ENCODE results near the gene SGPP1. TPM values are rescaled to one million over a fixed set of nuclear protein-coding genes. Genes with fewer than 3 reads are reported as not detected.

Gene SGPP1
- total RNA-seq, 2 experiments from 2014 or later, result 21.0 to 35.4 TPM

DNA sequence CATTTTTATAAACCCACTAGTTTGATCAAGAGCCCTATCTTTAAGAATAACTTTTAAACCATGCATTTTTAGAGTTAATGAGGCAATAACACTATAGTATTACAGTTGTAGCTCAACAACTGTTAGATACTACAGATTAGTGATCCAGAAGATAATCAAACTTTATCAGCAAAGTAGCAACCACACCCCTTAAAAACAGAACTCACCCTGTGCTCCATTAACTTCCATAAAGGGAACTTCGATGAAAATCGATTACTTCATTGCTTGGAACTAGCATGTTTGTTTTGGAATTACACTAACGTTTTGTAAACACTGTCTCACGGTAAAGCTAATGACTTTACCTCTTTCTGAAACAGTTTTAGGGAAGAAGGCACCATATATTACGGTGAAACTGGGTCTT lies 1.4 kb downstream of the SGPP1 start:
- H3K27ac ChIP-seq (ENCODE audit: low read depth, low read length, poor library complexity, severe bottlenecking), result peak overlapping the region; percentile 91
- TSS peak; percentile 69 for BruUV-seq (replicated peaks)
- CTCF ChIA-PET (ENCODE audit: unreplicated experiment), result no interaction called here
- POLR2A ChIA-PET, result interaction anchor here (0.9 to 3.8 kb wide), 16 partner anchors 12 to 148 kb away, joined by 3 to 65 read pairs (median 6); partner anchors contain the start of gene WDR89
- no peaks in the 10 kb centered on the region for H4K20me1 ChIP-seq (ENCODE audit: insufficient read depth, low read length)
- H2AFZ ChIP-seq (ENCODE audit: low read length), result peak overlapping the region; percentile 58; the same call in 1 of the 2 replicates
- H3K4me3 ChIP-seq (ENCODE audit: low read depth, low read length, poor library complexity, severe bottlenecking), result peak overlapping the region; percentile 100
- intact Hi-C loops (cut with micrococcal nuclease; ENCODE audit: unreplicated experiment), result loop anchor here (1.0 to 10.0 kb wide), 5 partner anchors 126 to 778 kb away; partner anchors contain the start of genes PPP2R5E, SYNE2, ZBTB1 and ZBTB25
- H3K36me3 ChIP-seq (ENCODE audit: insufficient read depth, low read length), result peaks cover 32% of the 10 kb centered on the region
- no peaks in the 10 kb centered on the region for H3K9me2 ChIP-seq (ENCODE audit: insufficient read depth, low read length)
- no peak for DNase-seq (ENCODE audit: low spot score)
- TF ChIP-seq, protein P1, sequence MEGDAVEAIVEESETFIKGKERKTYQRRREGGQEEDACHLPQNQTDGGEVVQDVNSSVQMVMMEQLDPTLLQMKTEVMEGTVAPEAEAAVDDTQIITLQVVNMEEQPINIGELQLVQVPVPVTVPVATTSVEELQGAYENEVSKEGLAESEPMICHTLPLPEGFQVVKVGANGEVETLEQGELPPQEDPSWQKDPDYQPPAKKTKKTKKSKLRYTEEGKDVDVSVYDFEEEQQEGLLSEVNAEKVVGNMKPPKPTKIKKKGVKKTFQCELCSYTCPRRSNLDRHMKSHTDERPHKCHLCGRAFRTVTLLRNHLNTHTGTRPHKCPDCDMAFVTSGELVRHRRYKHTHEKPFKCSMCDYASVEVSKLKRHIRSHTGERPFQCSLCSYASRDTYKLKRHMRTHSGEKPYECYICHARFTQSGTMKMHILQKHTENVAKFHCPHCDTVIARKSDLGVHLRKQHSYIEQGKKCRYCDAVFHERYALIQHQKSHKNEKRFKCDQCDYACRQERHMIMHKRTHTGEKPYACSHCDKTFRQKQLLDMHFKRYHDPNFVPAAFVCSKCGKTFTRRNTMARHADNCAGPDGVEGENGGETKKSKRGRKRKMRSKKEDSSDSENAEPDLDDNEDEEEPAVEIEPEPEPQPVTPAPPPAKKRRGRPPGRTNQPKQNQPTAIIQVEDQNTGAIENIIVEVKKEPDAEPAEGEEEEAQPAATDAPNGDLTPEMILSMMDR (conservative IDR thresholded peaks at IDR 0.05; ENCODE audit: low read length), result no peak
- no peak for TF ChIP-seq EZH2phosphoT487 (IDR thresholded peaks at IDR 0.05; ENCODE audit: borderline replicate concordance, low read depth, low read length)
- H3K4me1 ChIP-seq (ENCODE audit: insufficient read depth, low read length, poor library complexity, severe bottlenecking), result peaks cover 28% of the 10 kb centered on the region
- H3K9me3 ChIP-seq (ENCODE audit: low read length), result peaks cover 1% of the 10 kb centered on the region; the same call in 1 of the 2 replicates
- H3K4me2 ChIP-seq (ENCODE audit: low read length), result peak overlapping the region; percentile 76
- peaks cover 59% of the 10 kb centered on the region for H3K79me2 ChIP-seq (ENCODE audit: insufficient read depth, low read depth, low read length)

DNA sequence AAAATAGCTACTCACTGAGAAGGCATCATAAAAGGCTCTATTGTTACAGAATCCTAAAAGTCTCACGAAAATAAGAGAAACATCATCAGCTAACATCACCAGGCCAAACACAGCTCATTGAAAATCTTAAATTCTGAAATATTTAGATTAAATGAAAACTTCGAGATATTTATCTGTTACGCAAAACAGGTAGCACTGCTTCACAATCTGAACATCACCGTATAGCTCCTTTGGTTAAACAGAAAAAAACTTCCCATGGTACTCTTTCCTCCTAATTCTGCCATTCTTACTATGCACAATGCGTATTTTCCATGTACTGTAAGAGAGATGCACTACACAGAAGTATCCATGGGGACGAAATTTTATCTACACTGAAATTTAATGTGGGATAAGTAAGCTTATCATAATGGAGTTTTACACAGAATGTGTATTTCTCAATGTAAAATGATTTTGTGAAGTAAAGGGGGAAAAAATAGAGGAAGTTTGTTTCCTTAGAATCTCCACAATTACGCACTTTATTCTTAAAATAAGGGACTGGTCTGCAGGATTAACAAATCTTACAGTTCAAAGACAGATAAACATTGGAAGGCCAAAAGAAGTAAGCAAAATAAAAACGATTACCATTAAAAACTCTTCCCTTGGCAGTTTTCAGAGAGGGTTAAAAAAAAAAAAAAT lies 1.9 kb downstream of the SGPP1 start:
- ChIA-PET CTCF (ENCODE audit: unreplicated experiment) (interaction anchor here (0.8 to 1.3 kb wide), 2 partner anchors 18 to 44 kb away, joined by 3 to 5 read pairs; no protein-coding TSS in a partner anchor), POLR2A (interaction anchor here (0.5 to 3.8 kb wide), 41 partner anchors 9 to 714 kb away, joined by 3 to 65 read pairs (median 4); partner anchors contain the start of genes PPP2R5E and WDR89)
- BruUV-seq (replicated peaks), result TSS peak; percentile 96
- Histone ChIP-seq H3K9me2 (ENCODE audit: insufficient read depth, low read length) (no peaks in the 10 kb centered on the region), H3K9me3 (ENCODE audit: low read length) (peaks cover 4% of the 10 kb centered on the region; the same call in 1 of the 2 replicates), H3K4me3 (ENCODE audit: low read depth, low read length, poor library complexity, severe bottlenecking) (peak overlapping the region; percentile 100), H3K36me3 (ENCODE audit: insufficient read depth, low read length) (peaks cover 38% of the 10 kb centered on the region), H3K27ac (ENCODE audit: low read depth, low read length, poor library complexity, severe bottlenecking) (peak overlapping the region; percentile 91), H4K20me1 (ENCODE audit: insufficient read depth, low read length) (no peaks in the 10 kb centered on the region), H3K4me2 (ENCODE audit: low read length) (peak overlapping the region; percentile 76), H3K4me1 (ENCODE audit: insufficient read depth, low read length, poor library complexity, severe bottlenecking) (peaks cover 28% of the 10 kb centered on the region), H3K79me2 (ENCODE audit: insufficient read depth, low read depth, low read length) (peaks cover 65% of the 10 kb centered on the region), H2AFZ (ENCODE audit: low read length) (peak overlapping the region; percentile 38; the same call in 1 of the 2 replicates)
- TF ChIP-seq EZH2phosphoT487 (IDR thresholded peaks at IDR 0.05; ENCODE audit: borderline replicate concordance, low read depth, low read length), result no peak
- TF ChIP-seq, protein P1 (conservative IDR thresholded peaks at IDR 0.05; ENCODE audit: low read length), result no peak
- intact Hi-C loops (cut with micrococcal nuclease; ENCODE audit: unreplicated experiment), result loop anchor here (1.0 to 10.0 kb wide), 6 partner anchors 85 to 779 kb away; partner anchors contain the start of genes PPP2R5E, SYNE2, WDR89 and ZBTB1
- DNase-seq (ENCODE audit: low spot score), result peak; percentile 45
